Measurements from ENCODE around the gene CBL. TPM values are rescaled to one million over a fixed set of nuclear protein-coding genes. Genes with fewer than 3 reads are reported as not detected.

The CBL gene
- total and polyA plus RNA-seq, 3 donors from 2014 or later: 58.5 to 65.7 (median 59.3) TPM

- H3K9me3 ChIP-seq: no peaks in the 10 kb centered on the region
- H3K36me3 ChIP-seq (ENCODE audit: low read depth, missing control alignments): no peaks in the 10 kb centered on the region
- WGBS, 2 donors: 92 to 96% methylated on average over 5 to 7 of the region's 7 CpGs
- no peaks in the 10 kb centered on the region for H3K27me3 ChIP-seq
- no peak overlapping the region for H3K27ac ChIP-seq
- no peak overlapping the region for H3K4me3 ChIP-seq
- H3K4me1 ChIP-seq: peaks cover 20% of the 10 kb centered on the region
- intact Hi-C loops (cut with DNase I; ENCODE audit: low total_unique reads): no loop called here
- TF ChIP-seq CTCF (IDR thresholded peaks at IDR 0.05): no peak
- TF ChIP-seq POLR2A (IDR thresholded peaks at IDR 0.05): no peak
- no peak for DNase-seq
Measured at GRCh38 chr11:119343726-119344125, 137.6 kb downstream of the CBL start.

- no peak for DNase-seq
- 64 to 91% methylated on average over 3 to 14 of the region's 14 CpGs for WGBS, 2 donors
- intact Hi-C loops (cut with DNase I; ENCODE audit: low total_unique reads): no loop called here
Measured at GRCh38 chr11:119344291-119345010, 138.3 kb downstream of the CBL start.

GRCh38 chr11:119345685-119346084 lies 139.5 kb downstream of the CBL start:
- intact Hi-C loops (cut with DNase I; ENCODE audit: low total_unique reads): no loop called here

More at GRCh38 chr11:119344291-119345010, 138.3 kb downstream of the CBL start:
- no peak overlapping the region for H3K27ac ChIP-seq
- H3K27me3 ChIP-seq: no peaks in the 10 kb centered on the region
- no peak overlapping the region for H3K4me3 ChIP-seq
- no peaks in the 10 kb centered on the region for H3K36me3 ChIP-seq (ENCODE audit: low read depth, missing control alignments)
- H3K9me3 ChIP-seq: no peaks in the 10 kb centered on the region
- H3K4me1 ChIP-seq: peaks cover 14% of the 10 kb centered on the region
- TF ChIP-seq CTCF (IDR thresholded peaks at IDR 0.05): no peak
- TF ChIP-seq POLR2A (IDR thresholded peaks at IDR 0.05): no peak

GRCh38 chr11:119346605-119347004 lies 140.5 kb downstream of the CBL start, which contains the start of gene MFRP:
MFRP (minus strand) TSS chr11:119346705; CDS start chr11:119346513, 192 bp downstream.
- 58 to 62% methylated on average over 6 of the region's 6 CpGs for WGBS, 2 donors

More at GRCh38 chr11:119345685-119346084, 139.5 kb downstream of the CBL start:
- no peak for TF ChIP-seq CTCF (IDR thresholded peaks at IDR 0.05)
- no peak for TF ChIP-seq POLR2A (IDR thresholded peaks at IDR 0.05)
- no peak for DNase-seq
- no peaks in the 10 kb centered on the region for H3K9me3 ChIP-seq
- H3K27me3 ChIP-seq: no peaks in the 10 kb centered on the region
- H3K36me3 ChIP-seq (ENCODE audit: low read depth, missing control alignments): no peaks in the 10 kb centered on the region
- H3K4me3 ChIP-seq: no peak overlapping the region
- 78 to 80% methylated on average over 8 to 12 of the region's 12 CpGs for WGBS, 2 donors
- peaks cover 6% of the 10 kb centered on the region for H3K4me1 ChIP-seq
- H3K27ac ChIP-seq: no peak overlapping the region

More at GRCh38 chr11:119346605-119347004, 140.5 kb downstream of the CBL start, which contains the start of gene MFRP:
- TF ChIP-seq POLR2A (IDR thresholded peaks at IDR 0.05): no peak
- TF ChIP-seq CTCF (IDR thresholded peaks at IDR 0.05): no peak
- no peak for DNase-seq
- intact Hi-C loops (cut with DNase I; ENCODE audit: low total_unique reads): no loop called here
- H3K27me3 ChIP-seq: no peaks in the 10 kb centered on the region
- H3K4me3 ChIP-seq: no peak within 1 kb of the TSS
- no peaks in the 10 kb centered on the region for H3K36me3 ChIP-seq (ENCODE audit: low read depth, missing control alignments)
- no peaks in the 10 kb centered on the region for H3K9me3 ChIP-seq
- no peak within 1 kb of the TSS for H3K27ac ChIP-seq
- no peaks in the 10 kb centered on the region for H3K4me1 ChIP-seq
